A549 (cell line): Measurements from ENCODE around the gene KCNF1. TPM values are rescaled to one million over a fixed set of nuclear protein-coding genes. Genes with fewer than 3 reads are reported as not detected.

Source experiments
- ATAC-seq, 2 experiments: fragments of 200-7000 bp in 1 of 2; fragments of >200 bp in 1 of 2; cut with Nextera tagmentation in 1 of 2; cut with Tn5 transposase in 1 of 2; 3 replicates each; pipeline versions ENCODE4 v1.8.0 to v1.9.1; 2018 to 2020; ENCODE audit warnings: mild to moderate bottlenecking in 1 of 2, moderate library complexity in 1 of 2
- CTCF ChIA-PET: fragments of 300-600 bp; sonication (Branson Sonifier 250); formaldehyde crosslinking; extraction: SDS; loops from one replicate; lab custom pipeline; 2021; ENCODE audit warnings: antibody characterized with exemption, inconsistent platforms; lab: Yijun Ruan, JAX
- POLR2A ChIA-PET: fragments of 350-600 bp; formaldehyde crosslinking; extraction: SDS; loops from one replicate; lab custom pipeline; 2021; ENCODE audit warnings: antibody characterized with exemption, inconsistent platforms; lab: Yijun Ruan, JAX
- DNase-seq, 2 experiments: peaks; one replicate each; pipeline versions ENCODE4 v3.0.0 to v3.0.0-alpha.2; 2011 to 2016; ENCODE audit warnings: low read depth in 1 of 2, low spot score in 1 of 2
- FAIRE-seq: peaks from 2 replicates; lab custom pipeline; 2011; peaks lifted over from hg19 to GRCh38; lab: Jason Lieb, UNC
- H3K27ac ChIP-seq, 2 experiments: fragments of >200 bp; sonication (Bioruptor Twin); formaldehyde crosslinking; 3 replicates each; pipeline ENCODE4 v1.5.1; 2016 to 2017
- H3K4me1 ChIP-seq: fragments of >200 bp; sonication (Bioruptor Twin); formaldehyde crosslinking; 3 replicates; pipeline ENCODE4 v1.6.1; 2016
- H3K4me2 ChIP-seq: fragments of >200 bp; sonication (Bioruptor Twin); formaldehyde crosslinking; 3 replicates; pipeline ENCODE4 v1.6.1; 2016
- H3K4me3 ChIP-seq: fragments of >200 bp; sonication (Bioruptor Twin); formaldehyde crosslinking; 3 replicates; pipeline ENCODE4 v1.5.1; 2016
- H3K9me3 ChIP-seq: fragments of >200 bp; sonication (Bioruptor Twin); formaldehyde crosslinking; 3 replicates; pipeline ENCODE4 v1.6.1; 2016
- CBX2 ChIP-seq: fragments of 200-600 bp; sonication (generic); IDR thresholded peaks from 2 replicates; pipeline ENCODE4 v1.6.1; 2016; ENCODE audit warnings: low read depth, mild to moderate bottlenecking, borderline replicate concordance
- CBX8 ChIP-seq: fragments of 200-600 bp; sonication (generic); IDR thresholded peaks from 2 replicates; pipeline ENCODE4 v1.6.1; 2016
- CEBPB ChIP-seq, 2 experiments: fragments of >200 bp in 1 of 2; sonication (Bioruptor Twin) in 1 of 2; formaldehyde crosslinking in 1 of 2; IDR thresholded peaks; 2 replicates each; pipeline ENCODE4 v1.6.1; 2012 to 2016
- CHD2 ChIP-seq: fragments of 150-350 bp; IDR thresholded peaks from 2 replicates; pipeline ENCODE4 v1.6.1; 2014; ENCODE audit warnings: low read length; ENCODE audit not compliant: partially characterized antibody
- EHF ChIP-seq: fragments of 250-450 bp; sonication (Bioruptor Pico); IDR thresholded peaks from 2 replicates; pipeline ENCODE4 v1.5.0; 2020; ENCODE audit warnings: mild to moderate bottlenecking
- EP300 ChIP-seq, 2 experiments: fragments of >200 bp; sonication (Bioruptor Twin); formaldehyde crosslinking; IDR thresholded peaks; 2 replicates in 1 of 2; 3 replicates in 1 of 2; pipeline ENCODE4 v1.6.1; 2016 to 2017
- ESRRA ChIP-seq: fragments of 150-350 bp; IDR thresholded peaks from 2 replicates; pipeline ENCODE4 v1.6.1; 2014; ENCODE audit warnings: mild to moderate bottlenecking, low read length, borderline replicate concordance
- FOSB ChIP-seq: fragments of 250-450 bp; sonication (Bioruptor Pico); IDR thresholded peaks from 2 replicates; pipeline ENCODE4 v1.5.0; 2020; ENCODE audit warnings: mild to moderate bottlenecking, moderate library complexity
- FOXS1 ChIP-seq: fragments of 250-450 bp; sonication (Bioruptor Pico); IDR thresholded peaks from 2 replicates; pipeline ENCODE4 v1.5.0; 2020; ENCODE audit warnings: mild to moderate bottlenecking, moderate library complexity
- HEYL ChIP-seq: fragments of 250-450 bp; sonication (Bioruptor Pico); IDR thresholded peaks from 2 replicates; pipeline ENCODE4 v1.8.0; 2021; ENCODE audit warnings: mild to moderate bottlenecking, moderate library complexity
- HOXA7 ChIP-seq: fragments of 250-450 bp; sonication (Bioruptor Pico); IDR thresholded peaks from 2 replicates; pipeline ENCODE4 v1.5.0; 2020; ENCODE audit warnings: mild to moderate bottlenecking, moderate library complexity
- HOXB5 ChIP-seq: fragments of 250-450 bp; sonication (Bioruptor Pico); IDR thresholded peaks from 2 replicates; pipeline ENCODE4 v1.5.0; 2020; ENCODE audit warnings: mild to moderate bottlenecking, moderate library complexity
- JUN ChIP-seq, 2 experiments: fragments of >200 bp; sonication (Bioruptor Twin); formaldehyde crosslinking; IDR thresholded peaks; 2 replicates in 1 of 2; 3 replicates in 1 of 2; pipeline ENCODE4 v1.6.1; 2016 to 2017
- KDM1A ChIP-seq: fragments of 200-600 bp; sonication (generic); IDR thresholded peaks from 2 replicates; pipeline ENCODE4 v1.6.1; 2016; ENCODE audit warnings: low read depth, mild to moderate bottlenecking
- MAFK ChIP-seq: fragments of 450-650 bp; IDR thresholded peaks from 2 replicates; pipeline ENCODE4 v1.6.1; 2014; ENCODE audit not compliant: partially characterized antibody
- MYC ChIP-seq: IDR thresholded peaks from 2 replicates; pipeline ENCODE4 v1.6.1; 2012; ENCODE audit warnings: mild to moderate bottlenecking, inconsistent platforms, low read length, improper control_type of control experiment, borderline replicate concordance
- NPAS2 ChIP-seq: fragments of 250-450 bp; sonication (Bioruptor Pico); IDR thresholded peaks from 2 replicates; pipeline ENCODE4 v1.8.0; 2022; ENCODE audit warnings: mild to moderate bottlenecking, moderate library complexity, borderline replicate concordance
- POLR2A ChIP-seq: IDR thresholded peaks from 2 replicates; pipeline ENCODE4 v1.6.1; 2012; ENCODE audit warnings: mild to moderate bottlenecking, low read length
- POLR2AphosphoS2 ChIP-seq: conservative IDR thresholded peaks from 2 replicates; pipeline ENCODE4 v1.6.1; 2012; ENCODE audit warnings: low read length, improper control_type of control experiment, inconsistent platforms
- RAD21 ChIP-seq, 2 experiments: fragments of >200 bp in 1 of 2; sonication (Bioruptor Twin) in 1 of 2; formaldehyde crosslinking in 1 of 2; IDR thresholded peaks in 1 of 2; conservative IDR thresholded peaks in 1 of 2; 2 replicates in 1 of 2; 3 replicates in 1 of 2; pipeline ENCODE4 v1.6.1; 2012 to 2018; ENCODE audit warnings: inconsistent platforms in 1 of 2
- SREBF2 ChIP-seq: fragments of 450-650 bp; IDR thresholded peaks from 2 replicates; pipeline ENCODE4 v1.6.1; 2014; ENCODE audit warnings: mild to moderate bottlenecking, moderate library complexity
- TP53 ChIP-seq: fragments of 250-450 bp; sonication (Bioruptor Pico); IDR thresholded peaks from 2 replicates; pipeline ENCODE4 v1.5.0; 2021; ENCODE audit warnings: mild to moderate bottlenecking, moderate library complexity
- ZC3H11A ChIP-seq: fragments of 450-650 bp; IDR thresholded peaks from 2 replicates; pipeline ENCODE4 v1.6.1; 2014; ENCODE audit warnings: antibody characterized with exemption, mild to moderate bottlenecking
- ZFP36 ChIP-seq: fragments of 450-650 bp; IDR thresholded peaks from 2 replicates; pipeline ENCODE4 v1.6.1; 2014; ENCODE audit warnings: borderline replicate concordance; ENCODE audit not compliant: partially characterized antibody
- WGBS: methylation state at CpG from one replicate; pipeline ENCODE4 v1.1.6; 2017; ENCODE audit errors: missing lambda C conversion rate; 5-methylcytosine and 5-hydroxymethylcytosine counted together
- polyA plus RNA-seq, 4 experiments: library from polyadenylated mRNA; depleted of rRNA in 3 of 4; stranded (reverse); fragments of >200 nt; fragmentation: RNase III in 1 of 4; extraction: RNeasy Plus Mini Kit Qiagen cat#74134 plus additional on column Dnase treatment in 1 of 4; gene quantifications; 2 replicates in 3 of 4; 3 replicates in 1 of 4; pipeline ENCODE4 v1.2.3, GENCODE V29; 2011 to 2017
- TF ChIP-seq, protein P1 (sequence below): IDR thresholded peaks from 2 replicates; pipeline ENCODE4 v1.6.1; 2012
- TF ChIP-seq, protein P2 (sequence below): fragments of 450-650 bp; IDR thresholded peaks from 2 replicates; pipeline ENCODE4 v1.6.1; 2014; ENCODE audit warnings: antibody characterized with exemption
- TF ChIP-seq, protein P3 (sequence below): fragments of >200 bp; sonication (Bioruptor Twin); formaldehyde crosslinking; IDR thresholded peaks from 3 replicates; pipeline ENCODE4 v1.6.1; 2016
- TF ChIP-seq, protein P4 (sequence below): fragments of >200 bp; sonication (Bioruptor Twin); formaldehyde crosslinking; IDR thresholded peaks from 3 replicates; pipeline ENCODE4 v1.5.1; 2016
- TF ChIP-seq, protein P5 (sequence below): fragments of 150-350 bp; IDR thresholded peaks from 2 replicates; pipeline ENCODE4 v1.6.1; 2014; ENCODE audit warnings: low read depth, mild to moderate bottlenecking, low read length
- TF ChIP-seq, protein P6 (sequence below): fragments of >200 bp; sonication (Bioruptor Twin); formaldehyde crosslinking; IDR thresholded peaks from 2 replicates; pipeline ENCODE4 v1.6.1; 2016
- TF ChIP-seq, protein P7 (sequence below): IDR thresholded peaks from 2 replicates; pipeline ENCODE4 v1.6.1; 2012; ENCODE audit warnings: low read depth, borderline replicate concordance

The KCNF1 gene
- polyA plus RNA-seq, 2 of the 4 experiments (the other 2 are of a cell fraction): 3.7 to 4.4 TPM

DNA sequence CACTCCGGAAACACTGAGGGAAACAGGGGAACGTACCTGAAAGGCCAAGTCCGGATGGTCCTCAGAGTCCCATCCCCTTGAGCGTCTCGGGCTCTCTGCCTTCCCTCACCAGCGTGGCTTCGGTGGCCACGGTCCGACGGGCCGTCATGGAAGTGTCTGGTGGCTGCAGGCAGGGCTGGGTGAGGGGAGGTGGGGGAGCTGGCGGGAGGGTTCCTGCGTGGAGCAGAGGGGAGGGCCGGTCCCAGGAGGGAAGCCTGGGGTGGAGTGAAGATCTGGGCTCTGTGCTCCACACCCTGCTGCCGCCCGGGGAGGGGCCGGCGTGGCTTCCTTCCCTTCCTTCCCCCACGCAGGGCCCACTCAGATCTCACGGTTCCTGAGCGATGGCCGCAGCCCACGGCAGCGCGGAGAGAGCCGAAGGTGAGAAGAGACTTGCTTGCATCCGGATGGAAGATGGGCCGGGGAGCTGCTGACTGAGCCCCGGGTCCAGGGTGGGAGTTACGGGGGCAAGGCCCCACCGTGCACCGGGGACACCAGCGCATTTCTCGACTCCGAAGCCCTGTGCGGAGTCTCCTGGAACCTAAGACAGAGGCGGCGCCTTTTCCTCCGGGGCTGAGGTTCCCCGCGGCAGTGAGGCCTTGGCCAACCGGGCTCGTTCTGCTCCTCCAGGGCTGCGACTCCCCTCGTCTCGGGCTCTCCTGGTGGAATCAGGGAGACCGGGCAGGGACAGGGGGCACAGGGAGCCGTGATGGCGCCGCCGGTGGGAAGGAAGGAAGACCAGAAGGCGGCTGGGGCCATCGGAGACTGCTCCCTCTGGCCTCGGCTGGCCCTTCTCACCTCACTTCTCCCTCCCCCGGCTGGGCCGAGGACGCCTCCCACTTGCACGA is 49.1 kb downstream of the KCNF1 start:
- ATAC-seq (no peak; a peak in 1 of 6 replicates), FAIRE-seq (no peak)
- ChIA-PET POLR2A (no interaction called here), CTCF (interaction anchor here (0.7 to 1.5 kb wide), 2 partner anchors 112 to 172 kb away, joined by 3 to 4 read pairs; a partner anchor contains a TSS)
- Histone ChIP-seq H3K4me2 (no peak overlapping the region), H3K4me1 (no peaks in the 10 kb centered on the region), H3K4me3 (no peak overlapping the region), H3K9me3 (no peaks in the 10 kb centered on the region), H3K27ac (no peak overlapping the region)
- WGBS: 87% methylated on average over 55 of the region's 58 CpGs
- TF ChIP-seq KDM1A: no peak
- no peak for TF ChIP-seq TP53 (CRISPR knock-in tag)
- TF ChIP-seq HOXA7: no peak
- no peak for TF ChIP-seq JUN (IDR thresholded peaks at IDR 0.05)
- no peak for TF ChIP-seq FOXS1 (CRISPR knock-in tag)
- TF ChIP-seq SREBF2: no peak
- TF ChIP-seq RAD21 (conservative IDR thresholded peaks at IDR 0.05 in 1 of 2, IDR thresholded peaks at IDR 0.05 in 1 of 2): no peak
- no peak for TF ChIP-seq HEYL (CRISPR knock-in tag)
- TF ChIP-seq POLR2A: no peak
- no peak for TF ChIP-seq EP300 (IDR thresholded peaks at IDR 0.05)
- no peak for TF ChIP-seq NPAS2 (CRISPR knock-in tag)
- TF ChIP-seq, protein P1, sequence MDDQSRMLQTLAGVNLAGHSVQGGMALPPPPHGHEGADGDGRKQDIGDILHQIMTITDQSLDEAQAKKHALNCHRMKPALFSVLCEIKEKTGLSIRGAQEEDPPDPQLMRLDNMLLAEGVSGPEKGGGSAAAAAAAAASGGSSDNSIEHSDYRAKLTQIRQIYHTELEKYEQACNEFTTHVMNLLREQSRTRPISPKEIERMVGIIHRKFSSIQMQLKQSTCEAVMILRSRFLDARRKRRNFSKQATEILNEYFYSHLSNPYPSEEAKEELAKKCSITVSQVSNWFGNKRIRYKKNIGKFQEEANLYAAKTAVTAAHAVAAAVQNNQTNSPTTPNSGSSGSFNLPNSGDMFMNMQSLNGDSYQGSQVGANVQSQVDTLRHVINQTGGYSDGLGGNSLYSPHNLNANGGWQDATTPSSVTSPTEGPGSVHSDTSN: no peak
- no peak for TF ChIP-seq MYC
- TF ChIP-seq, protein P2, sequence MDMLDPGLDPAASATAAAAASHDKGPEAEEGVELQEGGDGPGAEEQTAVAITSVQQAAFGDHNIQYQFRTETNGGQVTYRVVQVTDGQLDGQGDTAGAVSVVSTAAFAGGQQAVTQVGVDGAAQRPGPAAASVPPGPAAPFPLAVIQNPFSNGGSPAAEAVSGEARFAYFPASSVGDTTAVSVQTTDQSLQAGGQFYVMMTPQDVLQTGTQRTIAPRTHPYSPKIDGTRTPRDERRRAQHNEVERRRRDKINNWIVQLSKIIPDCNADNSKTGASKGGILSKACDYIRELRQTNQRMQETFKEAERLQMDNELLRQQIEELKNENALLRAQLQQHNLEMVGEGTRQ: no peak
- TF ChIP-seq POLR2AphosphoS2: no peak
- no peak for TF ChIP-seq HOXB5 (CRISPR knock-in tag)
- TF ChIP-seq ZFP36: no peak
- TF ChIP-seq, all 56 proteins: peak for 0
- no peak for DNase-seq

DNA sequence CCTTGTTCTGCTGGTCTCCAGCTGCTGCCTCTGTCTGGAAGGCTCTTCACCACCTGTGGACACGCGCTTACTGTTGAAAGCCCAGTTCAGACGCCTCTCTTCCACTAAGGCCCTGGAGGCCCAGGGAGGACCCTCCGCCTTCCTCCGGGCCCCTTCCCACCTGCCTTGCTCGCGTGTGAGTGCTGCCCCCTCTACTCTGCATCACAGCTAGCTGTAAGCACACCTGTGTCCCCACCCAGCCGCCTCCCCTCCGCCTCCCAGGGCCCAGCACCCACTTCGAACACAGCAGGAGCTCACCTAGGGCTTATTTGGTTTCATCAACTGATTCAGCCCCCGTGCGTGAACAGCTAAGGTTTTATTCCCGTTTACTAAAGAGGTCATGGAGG is 49.7 kb downstream of the KCNF1 start:
- TF ChIP-seq ZC3H11A (no peak), HEYL (CRISPR knock-in tag) (no peak), CBX2 (no peak), EHF (CRISPR knock-in tag) (no peak), TP53 (CRISPR knock-in tag) (no peak), CBX8 (no peak), MAFK (no peak), CEBPB (IDR thresholded peaks at IDR 0.05) (no peak), ZFP36 (no peak), FOSB (no peak), ESRRA (no peak), CHD2 (no peak)
- TF ChIP-seq, protein P3, sequence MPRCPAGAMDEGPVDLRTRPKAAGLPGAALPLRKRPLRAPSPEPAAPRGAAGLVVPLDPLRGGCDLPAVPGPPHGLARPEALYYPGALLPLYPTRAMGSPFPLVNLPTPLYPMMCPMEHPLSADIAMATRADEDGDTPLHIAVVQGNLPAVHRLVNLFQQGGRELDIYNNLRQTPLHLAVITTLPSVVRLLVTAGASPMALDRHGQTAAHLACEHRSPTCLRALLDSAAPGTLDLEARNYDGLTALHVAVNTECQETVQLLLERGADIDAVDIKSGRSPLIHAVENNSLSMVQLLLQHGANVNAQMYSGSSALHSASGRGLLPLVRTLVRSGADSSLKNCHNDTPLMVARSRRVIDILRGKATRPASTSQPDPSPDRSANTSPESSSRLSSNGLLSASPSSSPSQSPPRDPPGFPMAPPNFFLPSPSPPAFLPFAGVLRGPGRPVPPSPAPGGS: no peak
- TF ChIP-seq, protein P4, sequence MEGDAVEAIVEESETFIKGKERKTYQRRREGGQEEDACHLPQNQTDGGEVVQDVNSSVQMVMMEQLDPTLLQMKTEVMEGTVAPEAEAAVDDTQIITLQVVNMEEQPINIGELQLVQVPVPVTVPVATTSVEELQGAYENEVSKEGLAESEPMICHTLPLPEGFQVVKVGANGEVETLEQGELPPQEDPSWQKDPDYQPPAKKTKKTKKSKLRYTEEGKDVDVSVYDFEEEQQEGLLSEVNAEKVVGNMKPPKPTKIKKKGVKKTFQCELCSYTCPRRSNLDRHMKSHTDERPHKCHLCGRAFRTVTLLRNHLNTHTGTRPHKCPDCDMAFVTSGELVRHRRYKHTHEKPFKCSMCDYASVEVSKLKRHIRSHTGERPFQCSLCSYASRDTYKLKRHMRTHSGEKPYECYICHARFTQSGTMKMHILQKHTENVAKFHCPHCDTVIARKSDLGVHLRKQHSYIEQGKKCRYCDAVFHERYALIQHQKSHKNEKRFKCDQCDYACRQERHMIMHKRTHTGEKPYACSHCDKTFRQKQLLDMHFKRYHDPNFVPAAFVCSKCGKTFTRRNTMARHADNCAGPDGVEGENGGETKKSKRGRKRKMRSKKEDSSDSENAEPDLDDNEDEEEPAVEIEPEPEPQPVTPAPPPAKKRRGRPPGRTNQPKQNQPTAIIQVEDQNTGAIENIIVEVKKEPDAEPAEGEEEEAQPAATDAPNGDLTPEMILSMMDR: no peak
- TF ChIP-seq, protein P5, sequence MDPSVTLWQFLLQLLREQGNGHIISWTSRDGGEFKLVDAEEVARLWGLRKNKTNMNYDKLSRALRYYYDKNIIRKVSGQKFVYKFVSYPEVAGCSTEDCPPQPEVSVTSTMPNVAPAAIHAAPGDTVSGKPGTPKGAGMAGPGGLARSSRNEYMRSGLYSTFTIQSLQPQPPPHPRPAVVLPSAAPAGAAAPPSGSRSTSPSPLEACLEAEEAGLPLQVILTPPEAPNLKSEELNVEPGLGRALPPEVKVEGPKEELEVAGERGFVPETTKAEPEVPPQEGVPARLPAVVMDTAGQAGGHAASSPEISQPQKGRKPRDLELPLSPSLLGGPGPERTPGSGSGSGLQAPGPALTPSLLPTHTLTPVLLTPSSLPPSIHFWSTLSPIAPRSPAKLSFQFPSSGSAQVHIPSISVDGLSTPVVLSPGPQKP: no peak
- TF ChIP-seq, protein P6, sequence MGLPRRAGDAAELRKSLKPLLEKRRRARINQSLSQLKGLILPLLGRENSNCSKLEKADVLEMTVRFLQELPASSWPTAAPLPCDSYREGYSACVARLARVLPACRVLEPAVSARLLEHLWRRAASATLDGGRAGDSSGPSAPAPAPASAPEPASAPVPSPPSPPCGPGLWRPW: no peak
- TF ChIP-seq, protein P7, sequence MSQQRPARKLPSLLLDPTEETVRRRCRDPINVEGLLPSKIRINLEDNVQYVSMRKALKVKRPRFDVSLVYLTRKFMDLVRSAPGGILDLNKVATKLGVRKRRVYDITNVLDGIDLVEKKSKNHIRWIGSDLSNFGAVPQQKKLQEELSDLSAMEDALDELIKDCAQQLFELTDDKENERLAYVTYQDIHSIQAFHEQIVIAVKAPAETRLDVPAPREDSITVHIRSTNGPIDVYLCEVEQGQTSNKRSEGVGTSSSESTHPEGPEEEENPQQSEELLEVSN: no peak
- Histone ChIP-seq H3K4me2 (no peak overlapping the region), H3K4me1 (no peaks in the 10 kb centered on the region), H3K27ac (no peak overlapping the region), H3K4me3 (no peak overlapping the region), H3K9me3 (no peaks in the 10 kb centered on the region)
- ATAC-seq (no peak), FAIRE-seq (no peak), DNase-seq (no peak)
- WGBS: 94% methylated on average over 11 of the region's 13 CpGs
- POLR2A ChIA-PET: no interaction called here
- CTCF ChIA-PET: interaction anchor here (1.5 kb wide), 1 partner anchor 171 kb away, joined by 4 read pairs; a partner anchor contains a TSS
